ENCODE measurements around the gene MAT2B. TPM values are rescaled to one million over a fixed set of nuclear protein-coding genes. Genes with fewer than 3 reads are reported as not detected.

The MAT2B gene
- total and polyA plus RNA-seq, 2 of the 8 experiments (the other 6 are each of a cell fraction or from before 2014, with no cell fraction given), result 33.9 to 65.2 TPM

DNA sequence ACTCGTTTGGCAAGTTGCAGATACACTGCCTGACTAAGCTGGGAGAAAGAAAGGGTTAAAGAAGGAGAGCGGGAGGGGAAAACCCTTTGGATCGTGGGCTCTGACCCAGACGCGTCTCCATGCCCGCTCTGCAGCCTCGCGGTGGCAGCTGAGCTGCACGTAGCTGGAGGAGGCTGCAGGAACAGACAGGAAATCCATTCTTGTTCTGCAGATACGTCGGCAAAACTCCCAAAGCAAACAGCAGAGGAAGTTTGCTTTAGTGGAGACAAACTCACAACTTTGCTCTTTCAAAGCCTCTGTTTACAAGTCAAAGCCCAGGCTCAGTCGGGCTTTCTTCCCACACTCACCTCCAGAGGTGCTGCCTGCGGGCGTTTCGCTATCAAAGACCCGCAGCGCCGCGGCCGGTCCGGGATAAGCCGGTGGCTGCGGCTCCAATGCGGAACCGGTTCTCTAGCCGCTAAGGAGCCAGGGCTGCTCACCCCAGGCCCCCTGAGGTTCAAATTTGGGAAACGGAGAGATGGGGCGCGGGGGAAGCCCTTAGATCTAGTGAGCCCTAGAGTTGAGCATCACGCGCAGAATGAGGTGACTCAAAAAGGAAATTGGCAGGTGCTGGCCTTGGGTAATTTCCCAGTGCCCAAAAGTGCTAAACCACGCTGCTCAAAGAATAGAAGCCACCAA lies 60.7 kb downstream of the MAT2B start (continued):
- TF ChIP-seq CBX8 (IDR thresholded peaks at IDR 0.05; ENCODE audit: borderline replicate concordance, low read depth, low read length) (no peak), RBBP5 (IDR thresholded peaks at IDR 0.05; ENCODE audit: borderline replicate concordance, low read depth, low read length) (no peak; the same call in 1 of the 2 replicates), ZNF274 (IDR thresholded peaks at IDR 0.05; ENCODE audit: borderline replicate concordance, extremely low read depth, low read length) (no peak), TAF7 (optimal IDR thresholded peaks at IDR 0.05; ENCODE audit: borderline replicate concordance, low read depth, low read length) (no peak), PHF8 (conservative IDR thresholded peaks at IDR 0.05; ENCODE audit: low read depth, low read length) (no peak), SUZ12 (IDR thresholded peaks at IDR 0.05; ENCODE audit: low read length) (peak; percentile 41; the same call in 1 of the 2 replicates), CEBPB (IDR thresholded peaks at IDR 0.05; ENCODE audit: low read depth, low read length) (no peak), TBP (IDR thresholded peaks at IDR 0.05; ENCODE audit: low read depth, low read length) (peak; percentile 71; the same call in 1 of the 2 replicates), RNF2 (IDR thresholded peaks at IDR 0.05; ENCODE audit: borderline replicate concordance, low read depth, low read length, missing control alignments, poor library complexity, severe bottlenecking) (no peak), BCL11A (IDR thresholded peaks at IDR 0.05; ENCODE audit: low read depth in 2 of 2, low read length in 2 of 2) (no peak), EP300 (IDR thresholded peaks at IDR 0.05; ENCODE audit: borderline replicate concordance in 1 of 2, low read depth in 2 of 2, low read length in 2 of 2) (no peak), EGR1 (IDR thresholded peaks at IDR 0.05; ENCODE audit: borderline replicate concordance, low read depth, low read length) (no peak), CHD1 (IDR thresholded peaks at IDR 0.05; ENCODE audit: low read depth, low read length) (no peak), MAFK (IDR thresholded peaks at IDR 0.05; ENCODE audit: low read depth, low read length) (no peak), HDAC6 (IDR thresholded peaks at IDR 0.05; ENCODE audit: low read depth, low read length) (no peak), BACH1 (IDR thresholded peaks at IDR 0.05; ENCODE audit: low read length) (no peak), ASH2L (IDR thresholded peaks at IDR 0.05; ENCODE audit: low read length) (peak; percentile 56), JUN (IDR thresholded peaks at IDR 0.05; ENCODE audit: low read depth, low read length) (no peak), YY1 (IDR thresholded peaks at IDR 0.05; ENCODE audit: low read depth, low read length) (0 out of 2 replicates have a peak, but pooled peaks have one; percentile 7), EZH2 (IDR thresholded peaks at IDR 0.05; ENCODE audit: low read depth, low read length, severe bottlenecking) (peak; percentile 20), POU5F1 (IDR thresholded peaks at IDR 0.05; ENCODE audit: low read depth, low read length) (no peak)
- TF ChIP-seq, protein P1, sequence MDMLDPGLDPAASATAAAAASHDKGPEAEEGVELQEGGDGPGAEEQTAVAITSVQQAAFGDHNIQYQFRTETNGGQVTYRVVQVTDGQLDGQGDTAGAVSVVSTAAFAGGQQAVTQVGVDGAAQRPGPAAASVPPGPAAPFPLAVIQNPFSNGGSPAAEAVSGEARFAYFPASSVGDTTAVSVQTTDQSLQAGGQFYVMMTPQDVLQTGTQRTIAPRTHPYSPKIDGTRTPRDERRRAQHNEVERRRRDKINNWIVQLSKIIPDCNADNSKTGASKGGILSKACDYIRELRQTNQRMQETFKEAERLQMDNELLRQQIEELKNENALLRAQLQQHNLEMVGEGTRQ (IDR thresholded peaks at IDR 0.05; ENCODE audit: low read length), result no peak
- TF ChIP-seq, protein P2, sequence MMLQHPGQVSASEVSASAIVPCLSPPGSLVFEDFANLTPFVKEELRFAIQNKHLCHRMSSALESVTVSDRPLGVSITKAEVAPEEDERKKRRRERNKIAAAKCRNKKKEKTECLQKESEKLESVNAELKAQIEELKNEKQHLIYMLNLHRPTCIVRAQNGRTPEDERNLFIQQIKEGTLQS (IDR thresholded peaks at IDR 0.05; ENCODE audit: insufficient read depth, low read depth, low read length), result no peak
